VCaP (cell line): ENCODE data around the gene RYR3.

Experiments
- H3K27ac ChIP-seq: fragments of 450-650 bp; 2 replicates; pipeline ENCODE4 v1.5.1; 2017
- CTCF ChIP-seq: fragments of 450-650 bp; conservative IDR thresholded peaks from 2 replicates; pipeline ENCODE4 v1.5.1; 2017; ENCODE audit warnings: mild to moderate bottlenecking, moderate library complexity

The RYR3 gene

GRCh38 chr15:33874156-33874555 is 563.4 kb downstream of the RYR3 start:
- no peak overlapping the region for H3K27ac ChIP-seq
- no peak for TF ChIP-seq CTCF

GRCh38 chr15:33882921-33883320 is 572.2 kb downstream of the RYR3 start:
- H3K27ac ChIP-seq: no peak overlapping the region
- no peak for TF ChIP-seq CTCF

- H3K27ac ChIP-seq: peak overlapping the region; percentile 55
- TF ChIP-seq CTCF: no peak
These were observed 577.4 kb downstream of the RYR3 start for GRCh38 chr15:33888176-33888575.

- H3K27ac ChIP-seq: no peak overlapping the region
- no peak for TF ChIP-seq CTCF
These were observed 583.4 kb downstream of the RYR3 start for GRCh38 chr15:33894193-33894592.

GRCh38 chr15:33902043-33902442 is 591.3 kb downstream of the RYR3 start:
- H3K27ac ChIP-seq: no peak overlapping the region
- TF ChIP-seq CTCF: no peak

GRCh38 chr15:33903661-33904060 is 592.9 kb downstream of the RYR3 start:
- TF ChIP-seq CTCF: no peak
- no peak overlapping the region for H3K27ac ChIP-seq

- H3K27ac ChIP-seq: no peak overlapping the region
- no peak for TF ChIP-seq CTCF
These were observed 596.6 kb downstream of the RYR3 start for GRCh38 chr15:33907326-33907725.

- TF ChIP-seq CTCF: no peak
- H3K27ac ChIP-seq: no peak overlapping the region
These were observed 597.6 kb downstream of the RYR3 start for GRCh38 chr15:33908406-33908805.
